Activated CD8-positive, alpha-beta memory T cell treated with anti-CD3 and anti-CD28 coated beads for 4 hours (primary cell): Measurements from ENCODE around the gene HDHD5.

Source experiments
- DNase-seq, 2 donors: peaks; one replicate each; pipeline ENCODE4 v3.0.0-alpha.2; 2020; ENCODE audit warnings: low read depth in 2 of 2

Gene HDHD5

DNA sequence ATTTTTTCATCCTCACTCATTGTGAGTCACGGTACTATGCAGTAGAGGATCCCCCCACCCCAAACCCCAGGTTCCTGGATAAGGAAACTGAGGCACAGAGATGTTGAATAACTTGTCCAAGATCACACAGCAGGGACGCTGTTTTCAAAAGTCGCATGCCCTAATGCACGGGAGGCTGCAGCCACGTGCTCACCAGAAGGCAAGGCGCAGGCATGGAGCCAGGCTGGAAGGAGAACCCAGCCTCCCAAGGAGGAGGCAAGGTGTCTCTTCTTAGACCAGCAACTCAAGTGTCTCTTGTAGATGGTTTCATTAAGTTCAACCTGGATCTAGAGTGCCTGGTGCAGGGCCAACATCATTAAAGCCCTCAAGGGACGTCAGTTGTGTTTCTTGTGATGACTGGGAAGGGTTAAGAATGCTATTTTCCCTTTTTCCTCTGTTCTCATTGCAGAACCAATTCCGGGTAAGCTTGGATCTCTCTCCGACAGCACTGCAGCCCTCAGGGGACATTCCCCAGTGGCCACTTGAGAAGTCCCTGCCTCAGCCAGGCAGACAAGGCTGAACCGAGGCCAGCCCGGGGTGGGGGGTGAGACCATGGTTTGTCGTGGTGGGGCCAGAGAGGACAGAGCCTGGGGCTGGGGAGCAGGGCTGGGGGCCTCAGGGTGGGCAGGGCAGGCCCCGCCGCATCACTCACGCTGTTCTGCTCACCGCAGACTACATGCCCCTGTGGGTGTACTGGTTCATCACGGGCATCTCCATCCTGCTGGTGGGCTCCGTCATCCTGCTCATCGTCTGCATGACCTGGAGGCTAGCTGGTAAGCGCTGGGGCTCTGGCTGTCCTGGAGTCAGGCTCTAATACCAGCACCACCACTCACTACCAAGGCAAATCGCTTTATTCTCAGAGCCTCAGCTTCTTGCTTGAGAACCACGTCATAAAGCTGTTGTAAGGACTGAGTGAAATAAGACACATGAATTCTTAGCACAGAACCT is 53.6 kb downstream of the HDHD5 start:
- DNase-seq: no peak

DNA sequence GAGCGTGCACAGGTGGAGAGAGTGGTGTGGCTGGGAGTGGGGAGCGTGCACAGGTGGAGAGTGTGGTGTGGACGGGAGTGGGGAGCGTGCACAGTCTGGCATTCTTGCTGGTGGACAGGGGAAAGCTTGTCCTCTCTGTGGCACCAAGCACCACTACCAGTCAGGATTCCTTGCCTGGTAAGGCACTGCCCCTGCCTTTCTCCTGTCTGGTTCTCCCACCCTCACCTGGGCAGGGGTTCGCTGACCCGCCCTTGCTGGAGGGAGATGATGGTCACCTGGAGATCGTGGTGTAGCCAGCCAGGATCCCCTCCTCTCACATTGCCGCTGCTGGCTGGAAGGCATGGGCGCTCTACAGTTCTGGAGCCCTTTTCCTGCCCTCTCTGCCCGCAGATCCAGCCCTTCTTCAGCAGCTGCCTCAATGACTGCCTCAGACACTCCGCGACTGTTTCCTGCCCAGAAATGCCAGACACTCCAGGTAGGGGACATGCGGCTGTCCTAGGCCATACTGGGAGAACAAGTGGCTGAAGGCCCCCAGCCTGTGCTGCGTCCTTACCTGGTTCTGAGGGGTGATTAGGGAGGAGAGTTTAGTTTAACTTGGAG is 54.6 kb downstream of the HDHD5 start:
- no peak for DNase-seq

DNA sequence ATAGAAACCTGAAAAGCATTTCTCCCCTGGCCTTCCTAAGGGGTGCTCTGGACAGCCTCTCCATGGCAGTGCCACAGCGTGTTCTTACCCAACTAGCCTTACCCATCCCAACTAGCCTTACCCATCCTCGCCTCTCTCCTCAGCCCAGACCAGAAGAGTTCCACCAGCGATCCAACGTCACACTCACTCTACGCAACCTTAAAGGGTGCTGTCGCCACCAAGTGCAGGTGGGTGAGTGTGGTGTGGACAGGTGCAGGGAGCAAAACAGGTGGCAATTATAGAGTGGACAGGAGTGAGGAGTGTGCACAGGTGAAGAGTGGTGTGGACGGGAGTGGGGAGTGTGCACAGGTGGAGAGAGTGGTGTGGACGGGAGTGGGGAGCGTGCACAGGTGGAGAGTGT is 55.7 kb downstream of the HDHD5 start:
- no peak for DNase-seq

DNA sequence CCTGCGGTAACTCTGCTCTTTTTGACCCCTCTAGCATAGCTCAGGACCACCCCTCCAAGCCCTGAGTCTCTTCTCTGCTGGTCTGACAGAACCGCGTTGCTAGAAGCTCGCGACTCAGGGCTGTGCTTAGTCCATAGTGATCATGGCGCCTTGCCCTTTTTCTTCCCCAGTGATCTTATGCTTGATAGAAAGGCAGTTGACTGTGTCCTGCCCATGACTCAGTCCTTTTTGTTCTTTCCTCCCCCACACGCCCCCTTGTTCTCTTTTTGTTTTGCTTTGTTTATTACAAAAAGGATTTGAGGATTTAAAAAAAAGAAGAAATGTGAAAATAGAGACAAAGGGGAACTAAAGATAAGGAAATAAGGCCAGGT is 56.8 kb downstream of the HDHD5 start:
- DNase-seq: no peak

DNA sequence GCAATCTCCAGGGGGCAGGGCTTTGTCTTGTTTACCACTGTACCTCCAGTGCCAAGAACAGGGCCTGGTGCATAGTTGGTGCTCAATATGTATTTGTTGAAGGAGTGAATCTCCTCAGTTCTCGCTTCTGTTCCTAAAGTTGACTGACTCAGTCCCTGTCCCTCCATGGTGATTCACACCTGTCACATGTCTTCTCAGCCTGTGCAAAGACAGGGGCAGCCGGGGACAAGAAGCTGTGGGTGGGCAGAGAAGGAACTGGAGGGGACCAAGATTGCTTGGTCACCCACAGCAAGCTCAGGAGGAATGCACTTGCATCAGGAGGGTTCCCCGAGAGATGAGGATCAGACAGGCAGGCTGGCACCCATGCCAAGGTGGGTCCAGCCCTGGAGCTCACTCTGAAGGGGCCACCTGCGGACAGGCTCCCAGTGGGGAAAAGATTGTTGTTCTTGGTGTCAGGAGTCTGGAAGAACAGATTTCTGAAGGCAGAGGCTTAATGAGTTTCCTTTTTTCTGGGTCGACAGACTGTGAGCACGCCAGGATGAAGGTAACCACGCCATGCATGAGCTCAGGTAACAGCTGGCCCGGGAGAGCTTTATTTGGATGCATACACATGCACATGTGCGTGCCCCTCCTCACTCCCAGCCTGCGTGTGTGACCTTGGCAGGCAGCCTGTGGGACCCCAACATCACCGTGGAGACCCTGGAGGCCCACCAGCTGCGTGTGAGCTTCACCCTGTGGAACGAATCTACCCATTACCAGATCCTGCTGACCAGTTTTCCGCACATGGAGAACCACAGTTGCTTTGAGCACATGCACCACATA is 57.4 kb downstream of the HDHD5 start:
- no peak for DNase-seq

DNA sequence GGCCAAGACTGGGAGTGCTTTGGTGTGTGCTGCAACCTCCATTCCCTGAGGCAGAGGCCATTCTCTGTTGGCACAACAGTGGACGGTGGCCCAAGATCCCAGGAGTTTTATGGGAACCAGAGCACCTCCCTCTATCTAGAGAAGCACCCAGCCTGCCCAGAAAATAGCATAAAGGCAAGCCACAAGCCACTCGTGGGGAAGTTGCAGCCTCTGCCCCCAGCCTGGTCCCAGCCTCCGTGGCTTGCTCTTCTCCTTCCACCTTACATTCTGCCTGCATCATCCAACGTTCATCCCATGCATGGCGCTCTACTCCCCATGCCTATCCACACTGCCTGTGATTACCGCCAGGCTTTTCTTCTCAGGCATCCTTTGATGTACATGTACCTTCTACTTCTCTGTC is 58.5 kb downstream of the HDHD5 start:
- no peak for DNase-seq

DNA sequence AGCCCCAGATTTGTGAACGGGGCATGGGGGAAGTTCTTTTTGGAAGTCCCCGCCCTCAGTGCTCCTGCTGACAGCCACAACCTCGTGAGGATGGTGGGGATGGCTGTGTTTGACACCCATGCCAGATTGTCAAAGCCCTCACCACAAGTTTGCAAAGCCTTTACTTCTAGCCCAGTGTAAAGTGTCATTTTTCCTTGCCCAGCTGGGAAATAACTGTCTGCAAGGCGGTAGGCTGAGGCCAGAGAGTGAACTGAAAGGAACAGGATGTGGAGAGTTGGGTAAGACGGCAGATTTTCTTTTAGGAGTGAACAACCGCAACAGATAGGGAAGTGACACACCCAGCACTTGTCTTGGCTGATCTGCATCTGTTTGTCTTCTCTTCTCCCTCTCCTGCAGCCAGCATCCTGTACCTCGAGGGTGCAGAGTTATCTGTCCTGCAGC is 60.7 kb downstream of the HDHD5 start:
- DNase-seq: no peak

DNA sequence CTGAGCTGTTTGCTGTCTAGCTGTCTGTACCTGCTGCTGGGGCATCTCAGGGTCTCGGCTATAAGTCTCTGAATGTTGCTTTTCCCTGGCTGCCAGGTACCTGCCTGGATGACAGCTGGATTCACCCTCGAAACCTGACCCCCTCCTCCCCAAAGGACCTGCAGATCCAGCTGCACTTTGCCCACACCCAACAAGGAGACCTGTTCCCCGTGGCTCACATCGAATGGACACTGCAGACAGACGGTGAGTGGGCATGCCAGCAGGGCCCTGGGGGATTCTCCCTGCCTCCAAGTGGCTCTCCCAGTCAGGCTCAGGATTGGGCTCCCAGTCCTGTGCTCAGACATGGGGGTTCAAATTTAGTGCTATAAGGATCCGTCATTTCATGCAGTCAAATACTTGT is 61.4 kb downstream of the HDHD5 start:
- DNase-seq: no peak

DNA sequence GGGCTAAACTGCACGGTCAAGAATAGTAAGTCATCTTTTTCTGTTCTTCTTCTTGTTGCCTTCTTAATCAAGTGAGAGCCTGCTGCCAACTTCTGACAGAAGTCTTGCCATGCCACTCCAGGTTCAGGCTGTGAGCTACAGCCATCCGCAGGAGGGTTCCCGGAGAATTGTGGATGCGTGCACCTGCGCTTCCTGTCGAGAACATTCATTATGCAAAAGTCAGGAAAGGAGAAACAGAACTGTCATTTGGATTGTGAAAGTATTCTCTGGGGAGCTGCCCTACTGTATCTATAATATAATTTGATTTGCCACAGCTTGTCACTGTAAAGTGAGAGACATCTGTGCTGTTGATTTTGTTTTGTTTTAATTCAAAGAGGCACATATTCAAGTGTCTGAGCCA is 62.0 kb downstream of the HDHD5 start:
- no peak for DNase-seq

DNA sequence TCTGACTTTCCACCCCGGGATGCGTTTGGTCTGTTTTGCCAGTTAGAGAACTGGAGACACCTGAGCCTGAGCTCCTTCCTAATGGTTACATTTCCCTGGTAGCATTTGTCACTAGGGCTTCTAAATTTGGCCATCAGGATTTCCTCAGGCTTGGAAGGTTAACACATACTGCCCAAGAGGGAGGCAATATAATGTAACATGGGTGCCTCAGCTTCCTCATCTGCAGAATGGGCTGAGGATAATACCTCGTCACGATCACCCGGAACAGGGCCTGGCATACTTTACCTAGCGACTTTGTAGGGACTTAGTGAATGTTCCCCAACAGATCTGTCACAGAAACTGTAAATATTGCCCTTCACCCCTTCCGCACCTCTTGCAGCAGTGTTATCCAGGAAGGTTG is 63.0 kb downstream of the HDHD5 start:
- DNase-seq: no peak

DNA sequence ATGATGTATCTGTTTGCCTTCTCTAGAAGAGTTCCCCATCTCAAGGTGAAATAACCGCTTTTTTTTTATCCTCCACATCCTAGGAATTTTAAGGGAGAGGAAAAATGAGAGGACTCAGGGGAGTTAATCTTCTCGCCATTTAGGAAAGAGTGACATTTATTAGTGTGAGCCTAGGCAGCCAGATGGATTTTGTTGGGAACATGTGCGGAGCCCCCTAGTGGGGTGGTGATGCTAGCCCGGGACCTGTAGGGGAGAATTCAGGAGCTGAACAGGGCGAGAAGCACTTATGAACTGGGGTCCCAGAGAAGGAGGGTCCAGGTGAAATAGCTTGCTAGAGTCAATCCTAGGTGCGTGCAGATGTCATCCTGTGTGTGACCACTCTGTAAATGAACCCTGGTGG is 63.5 kb downstream of the HDHD5 start:
- no peak for DNase-seq

DNA sequence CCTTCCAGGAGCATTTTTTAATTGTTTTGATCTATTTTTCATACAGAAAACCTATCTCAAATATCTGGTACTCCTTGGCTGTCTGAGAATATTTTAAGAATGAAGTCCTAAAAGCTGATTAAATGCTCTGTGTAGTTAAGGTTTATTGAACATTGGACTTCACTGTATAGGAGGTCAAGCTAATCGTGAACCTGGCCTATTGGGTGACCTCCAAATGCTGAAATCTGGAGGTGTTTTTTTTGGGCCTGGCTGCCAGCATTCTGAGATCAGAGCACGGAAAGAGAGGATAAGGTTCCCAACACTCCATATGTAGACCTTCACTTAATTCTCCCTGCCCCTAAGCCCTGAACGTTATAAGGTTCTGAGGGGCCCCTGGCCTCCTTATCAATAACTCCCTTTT is 66.0 kb downstream of the HDHD5 start:
- DNase-seq: no peak

DNA sequence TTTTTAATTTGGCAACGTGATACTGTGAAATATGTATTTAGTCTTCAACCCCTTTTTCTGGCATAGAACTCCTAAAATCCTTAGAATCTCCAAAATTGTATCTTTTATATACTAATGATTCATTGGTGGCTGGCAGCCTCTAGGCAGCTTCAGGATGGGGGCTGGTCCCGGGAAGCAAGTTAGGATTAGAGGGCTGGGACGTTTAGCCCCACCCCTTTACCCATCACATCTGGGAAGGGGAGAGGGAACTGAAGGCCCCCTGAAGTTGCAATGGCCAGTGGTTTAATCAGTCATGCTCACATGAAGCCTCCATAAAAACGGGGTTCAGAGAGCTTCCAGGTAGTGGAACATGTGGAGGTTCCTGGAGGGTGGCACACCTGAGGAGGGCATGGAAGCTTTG is 67.2 kb downstream of the HDHD5 start:
- DNase-seq: no peak

DNA sequence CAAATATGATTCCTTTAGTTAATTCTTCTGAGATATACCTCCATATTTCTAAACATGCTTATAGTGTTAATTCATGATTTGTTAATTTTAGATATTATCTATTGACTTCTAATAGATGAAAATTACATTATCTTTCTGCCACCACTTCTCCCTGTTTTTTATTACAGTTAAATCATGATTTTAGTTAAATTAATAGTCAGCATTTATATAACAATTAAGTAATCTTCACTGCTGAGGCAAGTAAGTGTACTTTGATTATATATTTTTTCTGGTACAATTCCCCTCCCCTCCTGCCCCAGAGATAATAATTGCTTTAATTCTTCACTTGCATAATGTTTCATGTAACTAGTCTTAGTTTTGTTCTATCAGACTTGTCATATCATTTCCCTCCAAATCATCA is 68.5 kb downstream of the HDHD5 start:
- no peak for DNase-seq
